Skin epidermis (tissue), 12 donors: ENCODE measurements around the gene DNAJB12.

ENCODE experiments used
- H3K27ac ChIP-seq, 21 experiments: fragments of 200-600 bp; sonication (generic) in 11 of 21; one replicate each; pipeline ENCODE4 v1.5.0; 2020; ENCODE audit warnings: mild to moderate bottlenecking in 3 of 21, inconsistent platforms in 2 of 21, moderate library complexity in 2 of 21
- H3K4me3 ChIP-seq, 7 experiments: fragments of 200-600 bp; sonication (generic) in 2 of 7; one replicate each; pipeline ENCODE4 v1.5.0; 2020; ENCODE audit warnings: inconsistent platforms in 2 of 7, mild to moderate bottlenecking in 2 of 7, moderate library complexity in 1 of 7

DNAJB12 gene

GRCh38 chr10:72303424-72304128 lies 51.1 kb downstream of the DNAJB12 start:
- Histone ChIP-seq H3K4me3 (no peak overlapping the region), H3K27ac (peak overlapping the region in 1 of 21 experiments; percentile 4)

GRCh38 chr10:72298592-72299519 lies 55.9 kb downstream of the DNAJB12 start:
- Histone ChIP-seq H3K27ac (peak overlapping the region in 20 of 21 experiments; percentile 28 to 99 (median 94)), H3K4me3 (no peak overlapping the region)

GRCh38 chr10:72297805-72298591 lies 56.7 kb downstream of the DNAJB12 start:
- H3K27ac ChIP-seq, result peak overlapping the region; percentile 52 to 99 (median 94)
- H3K4me3 ChIP-seq, result peak overlapping the region; percentile 35 to 63 (median 54)

GRCh38 chr10:72297281-72297804 lies 57.4 kb downstream of the DNAJB12 start:
- H3K4me3 ChIP-seq, result peak overlapping the region; percentile 35 to 63 (median 54)
- peak overlapping the region; percentile 52 to 99 (median 94) for H3K27ac ChIP-seq

GRCh38 chr10:72296829-72297280 lies 57.9 kb downstream of the DNAJB12 start:
- H3K27ac ChIP-seq, result peak overlapping the region in 20 of 21 experiments; percentile 29 to 99 (median 94)
- H3K4me3 ChIP-seq, result peak overlapping the region in 6 of 7 experiments; percentile 35 to 63 (median 50)

- H3K27ac ChIP-seq, result peak overlapping the region in 7 of 21 experiments; percentile 16 to 99 (median 94)
These were observed 59.3 kb downstream of the DNAJB12 start for GRCh38 chr10:72295330-72295910.

GRCh38 chr10:72292223-72292691 lies 62.5 kb downstream of the DNAJB12 start:
- H3K4me3 ChIP-seq, result no peak overlapping the region
- peak overlapping the region in 5 of 21 experiments; percentile 10 to 75 (median 30) for H3K27ac ChIP-seq

More at GRCh38 chr10:72295330-72295910, 59.3 kb downstream of the DNAJB12 start:
- H3K4me3 ChIP-seq, result no peak overlapping the region

- no peak overlapping the region for H3K4me3 ChIP-seq
- H3K27ac ChIP-seq, result no peak overlapping the region
These were observed 63.6 kb downstream of the DNAJB12 start for GRCh38 chr10:72291019-72291532.

- Histone ChIP-seq H3K4me3 (no peak overlapping the region), H3K27ac (peak overlapping the region in 1 of 21 experiments; percentile 23)
These were observed 68.7 kb downstream of the DNAJB12 start for GRCh38 chr10:72285972-72286521.

- Histone ChIP-seq H3K4me3 (no peak overlapping the region), H3K27ac (no peak overlapping the region)
These were observed 71.6 kb downstream of the DNAJB12 start for GRCh38 chr10:72283131-72283530.
